Measurements from ENCODE around the gene FLAD1. TPM values are rescaled to one million over a fixed set of nuclear protein-coding genes. Genes with fewer than 3 reads are reported as not detected.
A peak's percentile ranks its signal among the peaks of the same experiment; 100 is the strongest.

The FLAD1 gene
- total RNA-seq, 4 donors from 2014 or later = 12.8 to 23.5 (median 20.7) TPM

- TF ChIP-seq POLR2A (IDR thresholded peaks at IDR 0.05) (no peak), POLR2AphosphoS5 (IDR thresholded peaks at IDR 0.05) (no peak), EP300 (IDR thresholded peaks at IDR 0.05) (no peak), CTCF (IDR thresholded peaks at IDR 0.05) (no peak)
- Histone ChIP-seq H3K9me3 (no peaks in the 10 kb centered on the region), H3K4me1 (no peaks in the 10 kb centered on the region), H3K36me3 (no peaks in the 10 kb centered on the region), H3K4me3 (no peak overlapping the region), H3K27me3 (no peaks in the 10 kb centered on the region), H3K27ac (no peak overlapping the region)
- WGBS, 2 donors (ENCODE audit: low coverage in 1 of 2) = 71 to 80% methylated on average over 3 to 6 of the region's 16 CpGs
- peak; percentile 20 for ATAC-seq
These were observed 46.5 kb downstream of the FLAD1 start for GRCh38 chr1:155029513-155030242.

- H3K36me3 ChIP-seq = no peaks in the 10 kb centered on the region
- H3K4me3 ChIP-seq = no peak overlapping the region
- H3K4me1 ChIP-seq = no peaks in the 10 kb centered on the region
- TF ChIP-seq POLR2AphosphoS5 (IDR thresholded peaks at IDR 0.05) (no peak), POLR2A (IDR thresholded peaks at IDR 0.05) (no peak), EP300 (IDR thresholded peaks at IDR 0.05) (no peak), CTCF (IDR thresholded peaks at IDR 0.05) (no peak)
- no CpG with 5 or more reads among the region's 15 CpGs for WGBS, 2 donors (ENCODE audit: low coverage in 1 of 2)
- H3K27me3 ChIP-seq = no peaks in the 10 kb centered on the region
- H3K9me3 ChIP-seq = no peaks in the 10 kb centered on the region
- no peak overlapping the region for H3K27ac ChIP-seq
- peak; percentile 26 for ATAC-seq
These were observed 47.2 kb downstream of the FLAD1 start for GRCh38 chr1:155030243-155030795.

- WGBS, 2 donors (ENCODE audit: low coverage in 1 of 2) = 68 to 83% methylated on average over 2 to 8 of the region's 11 CpGs
These were observed 47.8 kb downstream of the FLAD1 start for GRCh38 chr1:155030899-155031298.

GRCh38 chr1:155032886-155033285, 49.7 kb downstream of the FLAD1 start:
- no peak for TF ChIP-seq POLR2A (IDR thresholded peaks at IDR 0.05)
- TF ChIP-seq CTCF (IDR thresholded peaks at IDR 0.05) = no peak
- no peak for TF ChIP-seq POLR2AphosphoS5 (IDR thresholded peaks at IDR 0.05)
- no peak for TF ChIP-seq EP300 (IDR thresholded peaks at IDR 0.05)
- no peak for ATAC-seq
- H3K9me3 ChIP-seq = no peaks in the 10 kb centered on the region
- H3K36me3 ChIP-seq = no peaks in the 10 kb centered on the region
- no peak overlapping the region for H3K27ac ChIP-seq
- H3K4me3 ChIP-seq = no peak overlapping the region
- H3K4me1 ChIP-seq = no peaks in the 10 kb centered on the region
- WGBS, 2 donors (ENCODE audit: low coverage in 1 of 2) = 83 to 94% methylated on average over 3 to 4 of the region's 12 CpGs
- H3K27me3 ChIP-seq = no peaks in the 10 kb centered on the region

More at GRCh38 chr1:155030899-155031298, 47.8 kb downstream of the FLAD1 start:
- Histone ChIP-seq H3K9me3 (no peaks in the 10 kb centered on the region), H3K4me3 (no peak overlapping the region), H3K27ac (no peak overlapping the region), H3K27me3 (no peaks in the 10 kb centered on the region), H3K4me1 (no peaks in the 10 kb centered on the region), H3K36me3 (no peaks in the 10 kb centered on the region)
- TF ChIP-seq POLR2AphosphoS5 (IDR thresholded peaks at IDR 0.05) (no peak), EP300 (IDR thresholded peaks at IDR 0.05) (no peak), CTCF (IDR thresholded peaks at IDR 0.05) (no peak), POLR2A (IDR thresholded peaks at IDR 0.05) (no peak)
- no peak for ATAC-seq

GRCh38 chr1:155033524-155033923, 50.4 kb downstream of the FLAD1 start, which contains the start of the genes DCST1 and DCST2:
Gene DCST1, plus strand, starts transcription at chr1:155033824. Its CDS starts 213 bp downstream, at chr1:155034037.
Gene DCST2, minus strand, starts transcription at chr1:155033781. Its CDS starts 80 bp downstream, at chr1:155033701.
- no peaks in the 10 kb centered on the region for H3K9me3 ChIP-seq
- no peaks in the 10 kb centered on the region for H3K27me3 ChIP-seq
- H3K36me3 ChIP-seq = no peaks in the 10 kb centered on the region
- WGBS, 2 donors (ENCODE audit: low coverage in 1 of 2) = 92 to 100% methylated on average over 1 to 2 of the region's 9 CpGs
- TF ChIP-seq POLR2A (IDR thresholded peaks at IDR 0.05) (no peak), POLR2AphosphoS5 (IDR thresholded peaks at IDR 0.05) (no peak), EP300 (IDR thresholded peaks at IDR 0.05) (no peak), CTCF (IDR thresholded peaks at IDR 0.05) (no peak)
- no peak within 1 kb of the TSS for H3K27ac ChIP-seq
- no peak for ATAC-seq
- no peak within 1 kb of the TSS for H3K4me3 ChIP-seq
- peaks cover 0 to 4% (median 0%) of the 10 kb centered on the region in 3 donors for H3K4me1 ChIP-seq

All from gastroesophageal sphincter (tissue), 4 donors.